K562 (cell line): ENCODE data around the gene ATOSA. TPM values are rescaled to one million over a fixed set of nuclear protein-coding genes. Genes with fewer than 3 reads are reported as not detected.

Experiments
- ATAC-seq: fragments of 200-7000 bp; cut with Tn5 transposase; 3 replicates; pipeline ENCODE4 v1.9.1; 2020; ENCODE audit warnings: moderate library complexity
- BruUV-seq: library from RNA; stranded (reverse); fragments of 400-500 nt; replicated peaks from 2 replicates; lab custom pipeline; 2021; lab: Mats Ljungman, UMichigan
- CTCF ChIA-PET: fragments of 300-600 bp; formaldehyde crosslinking; extraction: SDS; loops from one replicate; lab custom pipeline; 2021; ENCODE audit warnings: low intra/inter-chr PET ratio; lab: Yijun Ruan, JAX
- POLR2A ChIA-PET: fragments of 300-600, 350-650 bp; sonication (Branson Sonifier 250); formaldehyde crosslinking; extraction: SDS; loops from one replicate; lab custom pipeline; 2021; ENCODE audit warnings: antibody characterized with exemption, inconsistent platforms; lab: Yijun Ruan, JAX
- DNase-seq, 4 experiments: peaks; one replicate each; pipeline versions ENCODE4 v3.0.0 to v3.0.0-alpha.2; 2011 to 2018; ENCODE audit warnings: low spot score in 3 of 4, mixed read lengths in 3 of 4; ENCODE audit errors: extremely low read depth in 1 of 4
- FAIRE-seq: peaks from 2 replicates; lab custom pipeline; 2011; peaks lifted over from hg19 to GRCh38; lab: Jason Lieb, UNC
- H2AFZ ChIP-seq: 2 replicates; pipeline ENCODE4 v1.6.0; 2011; ENCODE audit warnings: low read depth, low read length, control low read depth, inconsistent platforms
- H3K27ac ChIP-seq: fragments of 200-600 bp; 3 replicates; pipeline ENCODE4 v1.8.0; 2011; ENCODE audit warnings: low read depth, mild to moderate bottlenecking, control low read depth, inconsistent platforms, low read length, moderate library complexity, mixed read lengths; ENCODE audit errors: extremely low read depth
- H3K27me3 ChIP-seq, 2 experiments: fragments of 300-600 bp in 1 of 2; 2 replicates in 1 of 2; 3 replicates in 1 of 2; pipeline versions ENCODE4 v1.6.0 to v1.8.0; 2011; ENCODE audit warnings: inconsistent platforms in 2 of 2, low read length in 2 of 2, mild to moderate bottlenecking in 1 of 2, mixed read lengths in 1 of 2, moderate library complexity in 1 of 2; ENCODE audit not compliant: control insufficient read depth in 2 of 2, insufficient read depth in 2 of 2
- H3K36me3 ChIP-seq: fragments of 300-600 bp; 3 replicates; pipeline ENCODE4 v1.8.0; 2011; ENCODE audit warnings: mild to moderate bottlenecking, low read length, inconsistent platforms; ENCODE audit not compliant: control insufficient read depth, insufficient read depth
- H3K4me1 ChIP-seq, 2 experiments: fragments of 200-600 bp in 1 of 2; replicated peaks in 1 of 2; 2 replicates in 1 of 2; 3 replicates in 1 of 2; pipeline versions ENCODE4 v1.5.1 to v1.8.0; 2011; ENCODE audit warnings: inconsistent platforms in 2 of 2, low read length in 2 of 2, mild to moderate bottlenecking in 1 of 2, mixed read lengths in 1 of 2, moderate library complexity in 1 of 2; ENCODE audit not compliant: control insufficient read depth in 2 of 2, insufficient read depth in 2 of 2
- H3K4me2 ChIP-seq: 2 replicates; pipeline ENCODE4 v1.6.1; 2011; ENCODE audit warnings: low read length, control low read depth, inconsistent platforms, mixed read lengths; ENCODE audit not compliant: insufficient read depth
- H3K4me3 ChIP-seq: fragments of 200-600 bp; sonication (generic), shearing (Covaris generic); 2 replicates; pipeline ENCODE4 v1.5.1; 2016; ENCODE audit warnings: control low read depth, inconsistent platforms
- H3K79me2 ChIP-seq: fragments of 200-600 bp; 3 replicates; pipeline ENCODE4 v1.8.0; 2011; ENCODE audit warnings: low read length, inconsistent platforms; ENCODE audit not compliant: control insufficient read depth, insufficient read depth
- H3K9ac ChIP-seq, 2 experiments: 2 replicates each; pipeline versions ENCODE4 v1.6.0 to v1.6.1; 2011; ENCODE audit warnings: low read depth in 2 of 2, low read length in 2 of 2, control low read depth in 1 of 2, inconsistent platforms in 1 of 2, mild to moderate bottlenecking in 1 of 2, mixed read lengths in 1 of 2; ENCODE audit not compliant: insufficient read depth in 1 of 2
- H3K9me1 ChIP-seq: one replicate; pipeline ENCODE4 v1.6.0; 2011; ENCODE audit warnings: inconsistent platforms, mild to moderate bottlenecking, low read length, moderate library complexity; ENCODE audit not compliant: control insufficient read depth, insufficient read depth
- H3K9me3 ChIP-seq: replicated peaks from 2 replicates; pipeline ENCODE4 v1.5.1; 2011; ENCODE audit warnings: low read depth, low read length, inconsistent platforms; ENCODE audit not compliant: control insufficient read depth, insufficient read depth
- H4K20me1 ChIP-seq: replicated peaks from 2 replicates; pipeline ENCODE4 v1.6.1; 2011; ENCODE audit warnings: low read length, inconsistent platforms, mixed read lengths; ENCODE audit not compliant: control insufficient read depth, insufficient read depth
- ARID1B ChIP-seq: fragments of 450-650 bp; IDR thresholded peaks from 2 replicates; pipeline ENCODE4 v1.6.1; 2016; ENCODE audit warnings: antibody characterized with exemption, mild to moderate bottlenecking, inconsistent platforms
- CBFB ChIP-seq: sonication (generic); formaldehyde crosslinking; IDR thresholded peaks from 2 replicates; pipeline ENCODE4 v1.4.0; 2020; ENCODE audit warnings: mild to moderate bottlenecking, missing genetic modification reagents
- CHD1 ChIP-seq: fragments of 200-600 bp; sonication (generic); IDR thresholded peaks from one replicate; pipeline ENCODE4 v1.6.1; 2012; ENCODE audit warnings: mild to moderate bottlenecking, moderate library complexity, low read length, inconsistent platforms
- DIDO1 ChIP-seq: fragments of 450-650 bp; IDR thresholded peaks from 2 replicates; pipeline ENCODE4 v1.6.1; 2016; ENCODE audit warnings: low read depth, missing biosample characterization, missing genetic modification characterization
- MEF2A ChIP-seq: IDR thresholded peaks from 2 replicates; pipeline ENCODE4 v1.6.1; 2011; ENCODE audit warnings: low read depth, mild to moderate bottlenecking, low read length, moderate library complexity; ENCODE audit not compliant: control insufficient read depth
- PHB ChIP-seq: fragments of 250-450 bp; sonication (Bioruptor Pico); IDR thresholded peaks from 2 replicates; pipeline ENCODE4 v1.5.0; 2021
- SAP30 ChIP-seq: fragments of 200-600 bp; sonication (generic); IDR thresholded peaks from 2 replicates; pipeline ENCODE4 v1.6.1; 2012; ENCODE audit warnings: borderline replicate concordance, low read depth, mild to moderate bottlenecking, moderate library complexity, low read length, control low read depth, inconsistent platforms; ENCODE audit not compliant: insufficient read depth, poor library complexity, severe bottlenecking
- ZNF143 ChIP-seq: sonication (generic); formaldehyde crosslinking; IDR thresholded peaks from 2 replicates; pipeline ENCODE4 v1.9.0; 2022; ENCODE audit warnings: mild to moderate bottlenecking, missing genetic modification reagents
- ZNF274 ChIP-seq: IDR thresholded peaks from 2 replicates; pipeline ENCODE4 v1.6.1; 2011; ENCODE audit warnings: low read depth, mild to moderate bottlenecking, low read length, moderate library complexity, borderline replicate concordance
- ZNF707 ChIP-seq: fragments of 250-450 bp; sonication (Bioruptor Pico); conservative IDR thresholded peaks from 2 replicates; pipeline ENCODE4 v1.8.0; 2022; ENCODE audit warnings: inconsistent platforms, mild to moderate bottlenecking, moderate library complexity
- WGBS: fragments of 100-300 bp; shearing (Covaris generic); methylation state at CpG from one replicate; pipeline ENCODE4 v1.1.6; 2016; ENCODE audit warnings: low coverage, mixed read lengths; ENCODE audit not compliant: insufficient coverage; ENCODE audit errors: missing lambda C conversion rate; 5-methylcytosine and 5-hydroxymethylcytosine counted together
- in situ Hi-C: fragments of 300-500 bp; cut with MboI; formaldehyde crosslinking; loops from 4 replicates; pipeline ENCODE4 v1.15.0; 2018; ENCODE audit warnings: inconsistent platforms, mixed read lengths
- intact Hi-C: fragments of 100-400 bp; cut with micrococcal nuclease; formaldehyde crosslinking; loops from 2 replicates; pipeline ENCODE4 v1.14.2; 2022
- polyA plus RNA-seq, 8 experiments: library from polyadenylated mRNA; depleted of rRNA in 4 of 8; stranded (reverse) in 5 of 8; unstranded in 3 of 8; fragments of >200 nt; fragmentation: Nextera tagmentation in 2 of 8; fragmentation: Illumina TruSeq in 1 of 8; extraction: Ambion mirVana in 2 of 8; extraction: Trizol in 1 of 8; gene quantifications; 2 replicates each; pipeline versions ENCODE4 v1.2.1 to v1.2.3, GENCODE V29; 2011 to 2014; ENCODE audit warnings: inconsistent platforms in 1 of 8, missing spikeins in 1 of 8
- total RNA-seq, 7 experiments: library from RNA; depleted of rRNA in 6 of 7; stranded (reverse); fragments of >200 nt in 6 of 7; fragmentation: Illumina TruSeq in 2 of 7; extraction: Trizol in 2 of 7; gene quantifications; 2 replicates each; pipeline versions ENCODE4 v1.2.1 to v1.2.3, GENCODE V29; 2011 to 2021; ENCODE audit warnings: low replicate concordance in 1 of 7
- TF ChIP-seq, protein P1 (sequence below): fragments of 450-650 bp; formaldehyde crosslinking; IDR thresholded peaks from 2 replicates; pipeline ENCODE4 v1.4.0; 2020; ENCODE audit warnings: mild to moderate bottlenecking, mixed read lengths
- TF ChIP-seq, protein P2 (sequence below): fragments of 450-650 bp; IDR thresholded peaks from 2 replicates; pipeline ENCODE4 v1.6.1; 2014; ENCODE audit warnings: low read depth, mild to moderate bottlenecking, moderate library complexity, borderline replicate concordance

The ATOSA gene
- total and polyA plus RNA-seq, 9 of the 15 experiments (the other 6 are each of a cell fraction or from before 2014, with no cell fraction given): 2.0 to 6.1 (median 3.9) TPM

DNA sequence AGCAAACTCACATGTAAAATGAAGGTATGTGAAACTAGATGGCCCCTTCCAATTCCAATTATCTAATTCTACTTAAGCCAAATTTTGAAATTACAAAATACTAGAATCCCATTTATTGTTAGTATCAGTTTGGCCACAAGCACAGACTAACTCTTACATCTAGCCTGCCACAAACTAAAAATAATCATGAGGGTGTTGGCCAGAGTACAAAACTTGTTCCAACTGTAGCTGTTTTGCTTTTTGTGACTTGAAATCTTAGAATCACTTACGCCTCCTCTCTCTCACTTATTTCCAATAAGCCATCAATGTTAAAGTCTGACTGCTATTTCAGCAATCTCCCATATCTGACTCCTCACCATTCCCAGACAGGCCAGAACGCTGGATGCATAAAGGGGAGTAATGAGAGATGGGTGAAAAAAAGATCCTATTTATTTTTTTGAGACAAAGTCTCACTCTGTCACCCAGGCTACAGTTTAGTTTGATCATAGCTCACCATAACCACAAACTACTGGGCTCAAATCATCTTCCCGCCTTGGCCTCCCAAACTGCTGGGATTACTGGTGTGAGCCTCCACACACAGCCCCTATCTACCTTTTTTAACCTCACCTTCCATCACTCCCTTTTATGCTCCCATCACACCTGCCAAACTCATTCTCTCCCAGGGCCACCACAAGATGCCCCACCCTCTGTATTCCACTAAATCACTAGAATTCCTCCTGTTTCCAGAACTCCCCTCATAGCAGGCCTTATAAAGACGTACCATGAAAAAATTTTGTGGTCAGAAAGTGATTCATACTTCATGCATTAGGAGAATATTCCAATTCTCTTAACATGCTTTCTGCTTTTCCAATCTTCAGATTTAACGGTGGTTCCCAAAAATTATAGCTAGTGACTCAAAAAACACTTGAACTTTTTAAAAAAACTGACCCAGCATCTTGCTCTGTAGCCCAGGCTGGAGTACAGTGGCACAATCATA, 36.5 kb downstream of the ATOSA start (continued):
- TF ChIP-seq PHB (CRISPR knock-in tag) (no peak), ZNF707 (CRISPR knock-in tag) (no peak), CHD1 (no peak), ZNF143 (CRISPR knock-in tag) (no peak)
- TF ChIP-seq, all 486 proteins: peak for 0

DNA sequence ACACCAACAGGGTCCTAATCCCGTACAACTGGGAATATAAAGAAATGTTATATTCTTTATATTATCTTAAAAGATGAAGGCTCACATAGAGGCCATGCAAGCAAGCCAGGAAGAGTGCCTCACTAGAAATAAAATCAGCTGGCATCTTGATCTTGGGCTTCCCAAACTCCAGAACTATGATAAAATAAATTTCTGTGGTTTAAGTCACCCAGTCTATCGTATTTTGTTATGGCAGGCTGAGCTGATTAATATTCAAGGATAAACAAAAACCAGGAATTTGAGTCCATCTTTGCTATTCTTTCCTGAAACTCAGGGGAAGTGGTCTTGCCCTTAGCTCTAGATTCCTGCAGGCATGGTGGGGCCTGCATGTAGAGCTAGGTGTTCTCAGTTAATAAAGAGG, 42.7 kb downstream of the ATOSA start:
- BruUV-seq: no TSS peak
- Histone ChIP-seq H3K9me1 (no peaks in the 10 kb centered on the region), H3K4me1 (no peaks in the 10 kb centered on the region), H3K4me3 (no peak overlapping the region), H3K4me2 (no peak overlapping the region), H3K9ac (no peak overlapping the region), H4K20me1 (no peaks in the 10 kb centered on the region), H2AFZ (no peak overlapping the region), H3K79me2 (no peaks in the 10 kb centered on the region), H3K27me3 (no peaks in the 10 kb centered on the region), H3K36me3 (no peaks in the 10 kb centered on the region), H3K27ac (no peak overlapping the region), H3K9me3 (no peaks in the 10 kb centered on the region)
- intact Hi-C loops: no loop called here
- 26% methylated on average over 2 of the region's 2 CpGs for WGBS
- POLR2A ChIA-PET: interaction anchor here (1.1 to 1.5 kb wide), 2 partner anchors 10 to 28 kb away, joined by 3 to 5 read pairs; no protein-coding TSS in a partner anchor
- in situ Hi-C loops: no loop called here
- FAIRE-seq (no peak), DNase-seq (no peak), ATAC-seq (no peak)
- CTCF ChIA-PET: no interaction called here
- TF ChIP-seq MEF2A (no peak), ZNF274 (no peak), ARID1B (no peak), CBFB (CRISPR knock-in tag) (no peak), SAP30 (no peak), DIDO1 (tag) (no peak)
- TF ChIP-seq, protein P1, sequence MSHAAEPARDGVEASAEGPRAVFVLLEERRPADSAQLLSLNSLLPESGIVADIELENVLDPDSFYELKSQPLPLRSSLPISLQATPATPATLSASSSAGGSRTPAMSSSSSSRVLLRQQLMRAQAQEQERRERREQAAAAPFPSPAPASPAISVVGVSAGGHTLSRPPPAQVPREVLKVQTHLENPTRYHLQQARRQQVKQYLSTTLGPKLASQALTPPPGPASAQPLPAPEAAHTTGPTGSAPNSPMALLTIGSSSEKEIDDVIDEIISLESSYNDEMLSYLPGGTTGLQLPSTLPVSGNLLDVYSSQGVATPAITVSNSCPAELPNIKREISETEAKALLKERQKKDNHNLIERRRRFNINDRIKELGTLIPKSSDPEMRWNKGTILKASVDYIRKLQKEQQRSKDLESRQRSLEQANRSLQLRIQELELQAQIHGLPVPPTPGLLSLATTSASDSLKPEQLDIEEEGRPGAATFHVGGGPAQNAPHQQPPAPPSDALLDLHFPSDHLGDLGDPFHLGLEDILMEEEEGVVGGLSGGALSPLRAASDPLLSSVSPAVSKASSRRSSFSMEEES (CRISPR knock-in tag): no peak
- TF ChIP-seq, protein P2, sequence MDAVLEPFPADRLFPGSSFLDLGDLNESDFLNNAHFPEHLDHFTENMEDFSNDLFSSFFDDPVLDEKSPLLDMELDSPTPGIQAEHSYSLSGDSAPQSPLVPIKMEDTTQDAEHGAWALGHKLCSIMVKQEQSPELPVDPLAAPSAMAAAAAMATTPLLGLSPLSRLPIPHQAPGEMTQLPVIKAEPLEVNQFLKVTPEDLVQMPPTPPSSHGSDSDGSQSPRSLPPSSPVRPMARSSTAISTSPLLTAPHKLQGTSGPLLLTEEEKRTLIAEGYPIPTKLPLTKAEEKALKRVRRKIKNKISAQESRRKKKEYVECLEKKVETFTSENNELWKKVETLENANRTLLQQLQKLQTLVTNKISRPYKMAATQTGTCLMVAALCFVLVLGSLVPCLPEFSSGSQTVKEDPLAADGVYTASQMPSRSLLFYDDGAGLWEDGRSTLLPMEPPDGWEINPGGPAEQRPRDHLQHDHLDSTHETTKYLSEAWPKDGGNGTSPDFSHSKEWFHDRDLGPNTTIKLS: no peak
